ENCODE measurements around the gene CA5A.

DNA sequence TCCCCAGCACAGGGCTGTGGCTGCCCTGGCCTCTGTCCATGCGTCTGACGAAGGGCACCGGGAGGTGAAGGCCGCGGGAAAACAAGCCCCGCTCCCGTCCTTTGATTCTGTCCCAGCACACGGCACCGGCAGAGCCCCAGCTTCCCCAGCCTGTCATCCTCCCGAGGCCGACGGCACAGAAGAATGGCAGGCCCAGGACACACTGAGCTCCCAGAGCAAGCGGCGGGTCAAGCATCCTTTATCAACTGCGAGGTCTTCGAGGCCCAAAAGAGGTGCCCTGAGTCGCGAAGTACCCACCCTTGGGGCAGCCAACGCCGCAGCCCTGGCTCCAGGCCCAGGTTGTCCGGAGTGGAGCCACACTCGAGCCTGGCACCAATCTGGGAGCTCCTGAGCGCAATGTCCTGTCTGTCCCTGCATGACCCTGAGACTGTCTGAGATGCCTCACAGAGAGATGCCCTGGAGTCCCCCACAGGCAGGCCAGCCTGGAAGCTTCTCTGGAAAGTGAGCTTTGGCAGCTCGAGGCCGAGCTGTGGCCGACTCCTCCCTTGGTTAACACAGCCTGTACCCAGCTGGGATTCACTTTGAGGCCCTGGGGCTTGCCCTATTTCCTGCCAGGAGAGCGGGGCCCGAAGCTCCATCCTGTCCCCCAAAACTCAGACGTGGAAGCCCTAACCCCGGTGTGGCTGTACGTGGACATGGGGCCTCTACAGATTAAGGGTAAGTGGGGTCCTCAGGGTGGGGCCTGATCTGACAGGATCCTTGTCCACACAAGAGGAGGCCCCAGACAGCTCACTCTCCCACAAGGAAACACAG, 90.3 kb downstream of the CA5A start:
- no peak for TF ChIP-seq CTCF (IDR thresholded peaks at IDR 0.05; ENCODE audit: insufficient read depth, low read depth, low read length)
- TF ChIP-seq EZH2 (IDR thresholded peaks at IDR 0.05; ENCODE audit: insufficient read depth, low read length), result no peak
